GM19452 (cell line): Measurements from ENCODE around the gene HOPX.
"Not testable (repeated sequence)": the region's sequence is repeated elsewhere in the genome, so short reads cannot be mapped to it uniquely, and the experiment has no call there.

Experiments
- ATAC-seq: cut with Tn5 transposase; IDR thresholded peaks from one replicate; pipeline ENCODE4 v1.9.1; 2021; ENCODE audit not compliant: unreplicated experiment

The HOPX gene

DNA sequence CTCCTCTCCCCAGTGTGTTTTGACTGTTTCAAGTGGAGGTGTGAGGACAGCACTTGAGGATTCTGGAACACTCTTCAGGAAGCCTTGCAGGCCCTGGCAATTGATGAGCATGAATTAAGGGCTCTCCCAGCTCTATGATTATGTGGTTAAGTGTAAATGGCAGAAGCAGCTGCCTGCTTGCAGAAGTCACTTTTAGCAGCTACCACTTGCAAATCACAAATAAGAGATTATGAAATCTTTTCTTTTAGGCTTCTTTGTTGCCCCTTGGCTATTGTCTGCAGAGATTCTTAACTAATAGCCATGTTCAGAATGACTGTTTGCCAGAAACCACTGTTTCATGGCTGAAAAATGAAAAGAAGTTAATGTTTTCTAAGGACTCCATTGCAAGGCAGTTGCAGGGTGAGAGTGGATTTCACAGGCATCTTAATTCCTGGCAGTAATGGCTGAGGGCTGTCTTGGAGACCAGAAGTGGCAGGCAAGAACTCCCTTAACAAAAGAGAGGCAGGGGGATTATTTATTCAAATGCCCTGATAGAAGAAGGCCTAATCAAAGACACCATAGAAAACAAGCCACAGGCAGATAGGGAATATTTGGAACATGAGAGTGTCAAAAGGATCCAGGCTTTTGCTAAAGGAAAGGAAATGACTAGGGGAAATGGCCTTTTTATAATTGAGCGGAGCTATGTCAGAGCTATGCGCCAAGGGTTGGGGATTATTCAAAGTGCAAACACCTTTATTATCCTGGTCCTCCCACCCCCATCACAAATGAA, 8.3 kb upstream of the HOPX start:
- ATAC-seq: no peak

DNA sequence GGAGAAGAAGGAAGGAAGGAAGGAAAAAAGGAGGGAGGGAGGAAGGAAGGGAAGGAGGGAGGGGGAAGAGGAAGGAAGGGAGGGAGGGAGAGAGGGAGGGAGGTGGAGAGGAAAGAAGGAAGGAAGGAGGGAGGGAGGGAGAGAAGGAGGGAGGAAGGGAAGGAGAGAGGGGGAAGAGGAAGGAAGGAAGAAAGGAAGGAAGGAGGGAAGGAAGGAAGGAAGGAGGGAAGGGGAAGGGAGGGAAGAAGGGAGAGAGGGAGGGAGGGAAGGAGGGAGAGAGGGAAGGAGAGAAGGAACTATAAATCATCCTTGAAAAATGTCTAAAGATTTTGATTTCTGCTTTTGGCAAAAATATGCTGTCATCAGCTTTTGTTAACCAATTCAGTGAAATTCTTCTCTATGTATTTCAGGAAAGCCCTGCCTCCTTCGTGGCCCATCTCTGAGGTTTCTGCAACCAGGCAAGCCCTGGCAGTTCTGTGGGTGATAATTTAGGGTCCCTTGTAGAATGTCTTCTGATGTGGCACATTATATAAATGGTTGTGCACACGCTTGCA, 7.1 kb upstream of the HOPX start:
- no peak for ATAC-seq

DNA sequence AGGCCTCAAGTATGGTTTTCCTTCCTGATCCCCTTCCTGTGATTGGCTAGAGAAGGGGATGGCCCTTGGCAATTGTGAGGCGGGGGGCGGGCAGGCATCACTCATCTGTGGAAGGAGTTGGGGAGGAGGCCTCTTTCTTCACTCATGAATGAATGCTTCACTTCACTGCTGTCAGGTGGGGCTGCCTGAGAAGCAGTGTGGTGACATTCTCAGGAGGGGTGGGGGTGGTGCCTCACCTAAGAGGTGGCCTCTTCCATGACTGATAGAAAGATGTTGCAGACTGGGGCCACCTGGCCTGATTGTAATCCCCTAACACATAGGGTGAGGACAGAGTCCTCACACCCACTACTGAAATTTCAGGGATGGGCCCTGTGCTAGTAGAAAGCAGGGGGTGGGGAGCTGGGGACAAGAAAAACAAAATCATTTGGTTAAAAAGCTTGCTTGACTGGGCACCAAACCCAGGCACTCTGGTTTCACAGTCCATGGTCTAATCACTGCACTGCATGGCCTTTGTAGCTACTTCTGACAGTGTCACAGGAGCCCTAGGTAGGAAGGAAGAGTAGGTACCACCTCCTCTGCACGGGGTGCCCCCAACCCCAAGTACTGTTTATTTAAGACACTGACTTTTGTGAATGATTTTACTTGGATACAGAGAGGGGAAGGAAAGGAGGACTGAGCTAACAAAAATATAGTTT, 5.6 kb upstream of the HOPX start:
- ATAC-seq: no peak

DNA sequence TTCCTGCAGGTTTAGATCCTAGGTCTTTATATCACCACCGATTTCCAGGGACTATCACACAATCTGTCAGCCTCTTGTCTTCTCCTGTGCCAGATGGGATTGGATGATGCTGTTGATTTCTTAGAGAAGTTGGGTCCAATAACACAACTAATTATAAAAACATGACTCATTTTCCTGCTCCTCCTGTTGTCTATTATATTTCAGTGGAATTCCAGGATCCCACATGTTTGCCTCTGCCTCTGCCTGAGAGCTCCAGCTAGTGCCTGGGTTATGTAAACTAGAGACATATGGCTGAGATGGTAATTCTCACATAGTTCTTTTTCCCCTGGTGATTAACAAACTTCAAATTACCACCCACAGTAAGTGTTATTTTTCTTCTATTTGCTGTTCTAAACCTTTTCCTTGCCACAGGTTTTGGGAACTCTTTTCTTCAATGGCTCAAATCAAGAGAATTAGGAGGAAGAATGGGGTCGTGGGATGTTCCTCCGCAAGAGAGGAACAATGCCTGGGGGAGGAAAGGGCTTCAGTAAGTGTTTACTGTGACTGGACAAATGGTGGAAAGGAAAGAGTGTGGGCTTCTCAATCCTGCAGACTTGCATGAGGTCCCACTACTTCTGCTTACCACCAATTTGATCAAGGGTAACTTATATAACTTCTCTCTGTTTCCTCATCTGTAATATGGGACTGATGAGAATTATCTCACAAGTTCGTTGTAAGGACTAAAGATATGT, 3.4 kb upstream of the HOPX start:
- ATAC-seq: no peak

DNA sequence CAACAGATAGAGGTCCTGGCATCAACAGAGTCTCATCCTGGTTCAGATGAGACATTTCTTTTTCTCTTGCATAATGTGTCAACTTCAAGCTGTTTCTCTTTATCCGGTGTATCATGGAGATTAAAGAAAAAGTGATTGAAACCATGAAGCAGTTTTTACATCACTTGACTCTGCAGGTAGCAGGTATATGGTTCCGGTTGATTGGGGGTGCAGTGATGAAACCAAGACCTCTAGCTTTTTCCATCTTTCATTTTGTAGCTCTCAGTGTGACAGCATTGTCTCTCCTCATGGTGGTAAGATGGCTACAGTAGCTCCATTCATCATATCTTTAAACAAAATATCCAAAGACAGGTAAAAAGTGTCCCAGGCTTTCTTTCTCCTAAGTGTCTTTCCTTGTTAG, 2.4 kb upstream of the HOPX start:
- ATAC-seq: no peak

DNA sequence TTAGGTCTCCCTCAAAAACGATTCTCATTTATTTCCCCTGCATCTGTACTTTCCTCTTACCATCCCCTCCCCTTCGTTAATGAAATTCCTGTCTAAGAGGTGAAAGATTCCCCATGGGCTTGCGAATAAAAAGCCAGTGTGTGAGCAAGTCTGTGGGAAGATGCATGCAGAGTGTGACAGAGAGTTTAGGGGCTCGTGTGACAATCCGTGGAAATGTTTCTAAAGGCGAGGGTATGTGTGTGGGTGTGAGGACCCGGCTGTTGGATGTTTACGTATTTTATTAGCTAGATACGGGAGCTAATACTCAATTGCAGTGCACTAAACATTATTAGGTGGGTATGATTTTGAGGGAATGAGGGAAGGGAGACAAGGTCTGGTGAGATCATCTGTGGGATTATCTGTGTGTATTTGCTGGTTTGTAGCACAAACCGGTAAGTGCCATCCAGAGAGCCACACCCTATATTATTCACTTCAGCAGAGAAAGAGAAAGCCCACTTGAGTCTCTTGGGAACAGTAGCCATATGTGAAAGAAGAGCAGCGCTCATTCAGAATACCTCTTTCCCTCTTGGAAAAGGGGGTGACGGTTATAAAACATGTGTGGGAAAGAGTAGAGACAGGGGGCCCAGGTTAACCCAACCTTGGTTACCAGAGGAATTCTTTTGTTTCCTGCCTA, 893 bp upstream of the HOPX start:
- ATAC-seq: no peak

DNA sequence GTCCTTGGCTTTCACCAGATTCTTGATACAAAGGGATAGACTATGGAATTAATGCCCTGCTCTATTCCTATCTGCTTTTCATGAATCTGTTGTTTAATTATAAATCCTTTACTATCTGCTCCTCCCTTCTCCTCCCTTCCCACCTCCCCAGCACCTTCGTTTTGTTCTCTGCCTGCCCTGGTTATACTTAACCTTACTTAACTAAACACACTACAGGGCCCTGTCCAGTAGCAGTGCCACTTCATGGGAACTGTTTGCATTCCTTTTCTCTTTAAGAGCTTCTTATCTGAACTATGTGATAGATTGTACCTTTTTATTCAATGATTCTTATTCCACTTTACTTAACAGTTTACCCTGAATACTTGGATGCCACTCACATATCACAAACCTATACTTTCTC, 830 bp downstream of the HOPX start:
- ATAC-seq: no peak

DNA sequence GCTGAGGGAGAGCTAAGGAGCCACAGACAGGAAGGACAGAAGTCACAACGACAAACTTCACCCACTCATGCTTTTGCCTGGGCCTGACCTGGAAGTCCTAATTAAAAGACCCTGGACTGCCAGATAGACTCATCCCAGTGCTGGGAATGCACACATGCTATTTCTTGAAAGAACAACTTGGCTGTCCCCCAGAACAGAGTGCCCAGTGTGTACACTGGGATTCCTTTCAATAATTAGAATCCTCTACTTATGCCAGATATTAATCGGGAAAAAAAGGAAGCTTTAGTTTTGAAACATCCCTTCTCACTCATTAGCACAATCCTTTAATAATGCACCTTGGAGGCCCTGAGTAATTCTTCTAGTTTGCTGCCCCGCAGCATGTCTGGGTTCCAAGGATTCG, 3.4 kb downstream of the HOPX start:
- ATAC-seq: no peak

DNA sequence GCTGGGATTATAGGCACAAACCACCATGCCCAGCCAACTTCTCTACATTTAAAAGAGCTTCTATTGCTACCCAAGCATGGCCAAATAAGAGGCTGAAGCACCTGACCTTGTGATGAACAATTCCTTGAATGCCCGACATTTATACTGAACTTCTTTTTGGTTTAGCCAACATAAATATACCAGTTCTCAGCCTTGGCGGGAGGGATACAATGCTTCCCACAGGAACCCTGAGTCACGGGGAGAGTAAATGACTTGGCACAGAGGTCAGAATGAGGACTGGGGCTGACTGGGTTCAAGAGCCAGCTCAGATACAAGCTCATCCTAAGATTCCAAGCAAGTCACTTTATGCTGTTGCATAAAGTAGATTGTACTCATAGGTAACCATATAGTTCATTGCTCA, 6.1 kb downstream of the HOPX start:
- ATAC-seq: no peak

DNA sequence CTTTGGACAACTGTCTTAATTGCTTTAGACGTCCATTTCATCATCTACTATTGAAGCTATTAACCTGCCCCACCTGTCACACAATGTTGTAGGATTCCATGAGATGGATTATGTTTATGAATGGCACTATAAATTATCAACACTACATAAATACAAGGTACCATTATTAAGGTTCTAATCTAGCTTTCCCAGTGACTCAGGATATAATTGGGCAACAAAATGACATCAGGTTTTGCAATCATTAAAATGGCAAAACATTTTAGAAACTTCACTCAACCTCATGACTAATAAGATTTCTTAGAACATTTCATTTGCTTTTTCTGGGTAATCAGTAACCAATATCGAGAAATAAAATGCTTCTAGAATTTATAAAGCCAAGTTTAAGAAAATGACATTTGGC, 9.2 kb downstream of the HOPX start:
- ATAC-seq: no peak

DNA sequence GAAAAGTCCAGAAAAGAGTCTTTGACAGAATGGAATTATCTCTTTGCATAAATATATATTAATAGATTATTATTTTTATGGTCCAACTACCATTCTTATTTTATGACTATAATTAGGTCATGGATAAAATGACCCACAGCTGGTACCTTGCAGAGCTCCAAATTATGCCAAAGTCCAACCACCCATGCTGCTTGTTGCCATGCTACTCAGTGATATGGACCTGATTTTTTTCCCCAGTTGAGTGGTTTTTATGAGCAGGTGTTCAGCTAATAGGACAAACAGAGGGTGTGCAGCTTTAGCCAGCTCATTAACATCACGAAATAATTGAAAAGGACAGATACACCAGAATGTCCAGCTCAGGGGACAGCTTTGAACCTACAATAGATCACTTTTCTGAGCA, 9.7 kb downstream of the HOPX start:
- no peak for ATAC-seq

DNA sequence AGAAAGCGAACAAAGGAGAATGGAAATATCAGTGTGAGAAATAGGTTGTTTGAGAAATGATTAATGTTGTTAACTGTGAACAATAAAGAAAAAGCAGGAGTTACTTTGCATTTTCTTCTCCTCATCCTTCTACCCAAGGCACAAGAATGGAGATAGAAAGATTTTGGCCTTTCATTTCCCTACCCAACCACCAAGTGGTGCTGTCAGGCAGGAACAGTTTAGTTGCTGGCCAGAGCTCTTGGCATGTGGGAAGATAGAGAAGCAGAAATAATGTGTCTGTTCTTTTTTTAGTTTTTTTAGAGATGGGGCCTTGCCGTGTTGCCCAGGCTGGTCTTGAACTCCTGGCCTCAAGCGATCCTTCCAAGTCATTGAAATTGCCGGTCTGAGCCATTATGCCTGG, 12.8 kb downstream of the HOPX start:
- ATAC-seq: no peak

DNA sequence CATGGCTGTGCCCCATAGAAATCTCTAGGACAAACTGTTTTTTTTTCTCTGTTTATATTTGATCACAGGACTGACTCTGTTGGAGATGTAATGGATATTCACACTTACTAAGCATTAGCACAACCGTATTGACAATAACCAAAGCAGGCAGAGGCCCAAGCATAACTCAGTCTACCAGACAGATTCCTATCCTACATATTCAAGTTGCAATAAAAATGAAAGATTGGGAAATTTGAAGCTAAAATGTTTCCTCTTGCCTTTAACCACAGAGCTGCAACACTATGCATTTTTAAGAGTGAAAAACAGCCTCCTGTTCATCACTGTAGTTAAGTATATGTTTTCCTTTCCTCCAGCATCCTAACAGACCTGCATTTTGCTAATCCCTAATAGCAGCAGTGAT, 13.7 kb downstream of the HOPX start:
- not testable (repeated sequence) for ATAC-seq

DNA sequence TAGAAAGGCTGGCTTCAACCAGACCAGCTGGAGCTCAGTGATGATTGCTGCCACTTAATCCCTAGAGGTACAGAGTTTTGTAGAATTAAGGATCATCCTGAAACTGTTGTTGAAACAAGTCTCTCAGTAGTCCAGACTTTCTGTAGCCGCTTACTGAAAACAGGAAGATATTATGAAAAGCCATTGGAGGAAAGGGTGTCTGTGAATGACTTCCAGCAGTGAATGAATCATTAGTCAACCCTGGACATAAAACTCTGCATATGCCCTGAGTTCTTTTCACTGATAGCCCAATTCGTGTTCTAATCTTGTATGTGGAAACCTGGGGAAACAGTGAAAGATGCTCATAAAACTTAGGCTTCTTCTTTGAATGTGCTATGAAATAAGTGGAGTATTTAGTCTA, 14.8 kb downstream of the HOPX start:
- ATAC-seq: no peak

DNA sequence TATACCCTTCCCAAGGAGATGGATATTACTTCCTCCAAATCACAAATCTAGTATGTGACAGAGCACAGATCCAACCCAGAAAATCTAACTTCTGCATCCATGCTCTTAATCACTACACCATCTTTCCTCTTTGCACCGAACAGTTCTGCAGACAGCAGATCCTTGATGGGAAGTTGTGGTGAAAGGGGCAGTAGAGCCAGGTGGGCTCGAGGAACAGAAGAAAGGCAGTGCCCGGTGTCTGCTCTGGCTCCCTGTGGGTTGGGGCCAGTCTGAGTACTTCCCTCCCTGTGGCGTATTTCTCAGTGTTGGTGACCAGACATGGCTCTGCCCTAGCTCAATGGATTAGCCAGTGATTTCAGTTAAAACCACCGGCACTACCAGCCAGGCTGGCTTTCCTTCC, 15.3 kb downstream of the HOPX start:
- no peak for ATAC-seq

DNA sequence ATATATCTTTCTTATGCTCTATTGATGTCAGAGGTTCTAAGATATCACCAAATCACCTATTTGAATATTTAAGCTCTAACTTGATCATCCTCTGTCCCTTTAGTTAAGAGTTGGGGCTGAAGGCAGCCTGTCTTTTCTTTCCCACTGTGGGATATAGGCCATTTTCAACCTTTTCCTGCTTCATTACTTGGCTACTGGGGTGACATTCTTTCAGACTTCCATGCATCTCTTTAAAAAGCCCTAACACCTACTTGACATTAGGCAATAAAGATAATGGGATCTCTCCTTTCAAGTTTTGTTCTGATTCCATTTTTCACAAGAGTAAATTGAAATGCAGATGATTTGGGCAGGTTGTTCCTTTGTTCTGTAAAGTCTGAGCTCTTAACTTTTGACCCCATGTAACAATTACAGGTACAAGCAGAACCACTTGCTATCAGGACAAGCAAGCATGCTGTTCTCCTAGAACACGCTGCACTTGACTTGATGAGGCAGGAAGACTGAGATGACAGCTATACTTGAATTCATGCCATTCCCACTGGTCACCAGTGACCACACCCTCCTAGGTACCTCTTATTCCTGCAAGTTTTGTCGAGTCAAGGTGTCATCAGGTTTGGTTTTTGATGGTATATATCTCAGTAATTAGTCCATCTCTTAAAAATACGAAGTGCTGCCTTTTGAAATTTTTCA, 18.2 kb downstream of the HOPX start:
- no peak for ATAC-seq

DNA sequence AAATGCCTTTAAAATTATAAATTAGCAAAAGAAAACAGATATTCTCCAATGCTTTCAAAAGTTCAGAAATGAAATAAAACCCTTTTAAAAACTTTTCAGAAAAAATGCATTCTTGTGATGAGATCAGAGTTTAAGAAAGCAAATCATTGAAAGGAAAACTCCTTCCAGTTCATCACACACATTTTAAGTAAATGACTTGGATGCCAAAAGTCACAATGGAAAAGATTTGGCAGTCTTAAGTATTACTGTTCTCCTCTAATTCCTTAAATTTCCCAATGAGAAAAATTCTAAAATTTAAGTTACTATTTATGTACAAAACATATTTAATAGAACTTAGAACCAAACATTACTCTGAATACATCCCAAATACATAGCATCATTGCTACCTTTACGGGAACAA, 21.1 kb downstream of the HOPX start:
- no peak for ATAC-seq

DNA sequence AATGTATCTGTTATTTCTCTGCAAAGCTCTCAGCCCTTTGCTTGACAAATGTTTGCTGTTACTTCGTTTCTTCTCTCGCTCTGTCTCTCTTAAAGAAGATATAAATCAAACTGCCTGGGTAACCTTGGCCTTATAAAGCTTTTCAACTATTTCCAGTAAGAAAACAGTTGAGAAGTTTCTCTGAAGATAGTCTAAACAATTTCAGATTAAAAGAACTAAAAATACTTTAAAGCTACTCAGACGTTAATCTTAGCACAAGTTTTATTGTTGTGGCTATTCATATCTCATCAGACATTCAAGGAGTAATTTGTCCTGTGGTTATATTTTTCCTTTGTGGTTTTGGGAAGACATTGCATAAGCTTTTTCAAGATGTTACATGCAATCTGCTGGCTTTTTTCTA, 22.6 kb downstream of the HOPX start:
- no peak for ATAC-seq

DNA sequence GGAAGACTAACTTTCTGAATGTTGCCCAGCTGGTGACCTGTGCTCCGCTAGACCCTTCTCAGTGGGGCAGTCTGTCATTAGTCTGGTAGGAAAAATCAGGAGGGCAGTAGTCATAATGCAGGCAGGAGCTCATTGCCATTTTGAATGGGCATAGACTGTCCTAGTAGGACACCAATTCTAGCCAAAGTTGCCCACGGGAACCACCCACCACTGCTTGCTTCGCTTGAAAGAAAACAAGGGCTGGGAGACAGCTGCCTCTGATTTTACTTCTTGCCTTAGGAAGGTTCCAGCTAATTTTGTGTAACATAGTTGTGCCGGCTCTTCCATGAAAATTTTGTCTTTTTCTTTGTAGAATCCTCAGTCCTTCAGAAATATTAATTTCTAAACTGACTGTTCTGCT, 23.3 kb downstream of the HOPX start:
- no peak for ATAC-seq

DNA sequence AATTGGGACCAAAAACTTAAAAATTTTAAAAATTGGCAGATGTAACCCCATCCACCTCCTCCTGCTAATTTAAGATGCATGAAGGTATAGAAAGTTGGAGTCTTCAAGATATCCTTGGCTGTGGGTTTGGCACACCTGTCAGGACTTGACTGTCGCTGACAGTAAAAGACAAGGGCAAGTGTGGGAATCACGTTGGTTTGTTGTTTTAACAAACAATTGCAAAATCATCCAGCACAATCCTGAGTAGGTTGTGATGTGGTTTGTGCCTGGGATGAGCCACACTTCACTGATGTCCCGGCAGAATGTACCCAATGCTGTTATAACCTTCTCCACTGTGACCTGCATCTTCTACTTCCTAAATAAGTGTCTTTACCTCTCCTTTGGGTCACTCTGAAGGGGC, 24.0 kb downstream of the HOPX start:
- no peak for ATAC-seq

DNA sequence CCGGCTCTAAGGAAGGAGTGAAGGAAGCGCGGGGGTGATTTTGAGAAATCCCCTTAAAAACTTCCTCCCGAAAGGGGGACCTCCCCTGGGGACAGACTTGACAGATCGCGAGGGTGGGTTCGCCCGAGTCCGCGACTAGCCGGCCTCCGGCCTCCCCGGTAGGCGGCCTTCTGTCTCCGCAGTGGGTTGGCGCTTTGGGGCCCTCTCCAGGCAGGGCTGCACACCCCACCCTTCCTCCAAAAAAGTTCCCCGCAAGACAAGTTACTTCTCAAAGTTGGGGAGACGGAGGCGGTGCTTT, 24.8 kb downstream of the HOPX start:
- no peak for ATAC-seq
